A375 (cell line): ENCODE results near the gene TAS2R50. TPM values are rescaled to one million over a fixed set of nuclear protein-coding genes. Genes with fewer than 3 reads are reported as not detected.

ENCODE experiments used
- total RNA-seq: library from RNA; depleted of rRNA; stranded (reverse); fragments of >200 nt; shearing (Covaris generic); gene quantifications from 2 replicates; pipeline ENCODE4 v1.2.3, GENCODE V29; 2014; rRNA removed

The TAS2R50 gene
- 0.48 and 0.87 TPM in 2 replicates for total RNA-seq

GRCh38 chr12:10986812-10987211 lies at the start of gene TAS2R50:
TSS of gene TAS2R50 (minus strand) at chr12:10986912. CDS start at chr12:10986860, 52 bp downstream.

GRCh38 chr12:11031307-11031706 lies 44.6 kb upstream of the TAS2R50 start, which contains the start of gene TAS2R31:
TSS of gene TAS2R31 (minus strand) at chr12:11031407. CDS start at chr12:11031335, 72 bp downstream.

GRCh38 chr12:11022520-11022919 lies 35.8 kb upstream of the TAS2R50 start, which contains the start of gene TAS2R19:
TSS of gene TAS2R19 (minus strand) at chr12:11022620. CDS start at chr12:11022571, 49 bp downstream.

GRCh38 chr12:10998204-10998603 lies 11.5 kb upstream of the TAS2R50 start, which contains the start of gene TAS2R20:
TSS of gene TAS2R20 (minus strand) at chr12:10998304. CDS start at chr12:10997875, 429 bp downstream.

GRCh38 chr12:10939163-10939562 lies 47.5 kb downstream of the TAS2R50 start, which contains the start of gene TAS2R14:
TSS of gene TAS2R14 (minus strand) at chr12:10939263. CDS start at chr12:10939207, 56 bp downstream.

Other genes starting within 250 kb of the TAS2R50 start
- gene TAS2R7, start 184.3 kb downstream of the TAS2R50 start, total RNA-seq, result not detected in 2 replicates
- not detected in 2 replicates for gene TAS2R8, start 179.6 kb downstream of the TAS2R50 start, total RNA-seq
- not detected in 2 replicates for gene TAS2R9, start 176.7 kb downstream of the TAS2R50 start, total RNA-seq
- gene TAS2R10, start 160.6 kb downstream of the TAS2R50 start, total RNA-seq, result 0.75 TPM in 1 of 2 replicates, not detected in the other
- gene PRR4, start 137.4 kb downstream of the TAS2R50 start, total RNA-seq, result 9.5 and 14.6 TPM in 2 replicates
- 6.1 and 15.7 TPM in 2 replicates for gene PRH1, start 102.7 kb downstream of the TAS2R50 start, total RNA-seq
- 0.24 and 0.79 TPM in 2 replicates for gene TAS2R13, start 77.3 kb downstream of the TAS2R50 start, total RNA-seq
- 0.91 and 0.98 TPM in 2 replicates for gene PRH2, start 57.7 kb downstream of the TAS2R50 start, total RNA-seq
- 1.5 and 2.2 TPM in 2 replicates for gene TAS2R14, start 47.6 kb downstream of the TAS2R50 start, total RNA-seq
- 0.24 and 0.91 TPM in 2 replicates for gene TAS2R20, start 11.4 kb upstream of the TAS2R50 start, total RNA-seq
- 1.5 and 3.2 TPM in 2 replicates for gene TAS2R19, start 35.7 kb upstream of the TAS2R50 start, total RNA-seq
- 1.1 and 1.2 TPM in 2 replicates for gene TAS2R31, start 44.5 kb upstream of the TAS2R50 start, total RNA-seq
- 0.38 and 0.61 TPM in 2 replicates for gene TAS2R46, start 75.4 kb upstream of the TAS2R50 start, total RNA-seq
- gene TAS2R43, start 105.4 kb upstream of the TAS2R50 start, total RNA-seq, result not detected in 2 replicates
- gene TAS2R30, start 147.7 kb upstream of the TAS2R50 start, total RNA-seq, result 2.4 and 3.0 TPM in 2 replicates
- 15.3 and 16.5 TPM in 2 replicates for gene SMIM10L1, start 184.3 kb upstream of the TAS2R50 start, total RNA-seq
- gene TAS2R42, start 200.0 kb upstream of the TAS2R50 start, total RNA-seq, result not detected in 2 replicates